A204.1 (cell line): Measurements from ENCODE around the gene JAG2.

ENCODE experiments used
- FAIRE-seq: peaks from 2 replicates; lab custom pipeline; 2012; peaks lifted over from hg19 to GRCh38; lab: Jason Lieb, UNC

The JAG2 gene

DNA sequence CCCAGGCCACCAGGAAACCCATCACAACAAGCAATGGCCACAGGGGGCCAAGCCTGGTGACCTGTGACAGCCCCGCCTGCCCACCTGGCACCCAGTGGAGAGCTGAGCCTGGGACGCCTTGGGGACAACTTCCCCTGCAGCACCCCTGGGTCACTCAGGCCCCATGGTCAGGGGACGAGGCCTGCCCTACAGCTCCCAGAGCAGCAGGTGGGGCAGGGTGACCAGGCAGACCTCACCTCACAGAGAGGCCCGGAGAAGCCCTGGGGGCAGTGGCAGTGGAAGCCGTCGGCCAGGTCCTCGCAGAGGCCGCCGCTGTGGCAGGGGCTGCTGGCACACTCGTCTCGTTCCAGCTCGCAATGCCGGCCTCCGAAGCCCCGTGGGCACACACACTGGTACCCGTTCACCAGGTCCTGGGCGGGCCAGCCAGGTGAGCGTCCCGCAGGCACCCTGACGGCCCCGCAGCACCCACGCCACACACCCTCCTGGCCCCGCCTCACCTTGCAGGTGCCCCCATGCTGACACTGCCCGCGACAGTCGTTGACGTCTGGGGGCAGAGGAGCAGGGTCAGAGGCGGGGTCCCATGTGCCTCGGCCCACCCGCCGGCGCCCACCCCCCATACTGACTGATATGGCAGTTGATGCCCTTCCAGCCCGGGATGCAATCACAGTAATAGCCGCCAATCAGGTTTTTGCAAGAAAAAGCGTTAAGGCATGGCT is 18.1 kb downstream of the JAG2 start:
- no peak for FAIRE-seq

DNA sequence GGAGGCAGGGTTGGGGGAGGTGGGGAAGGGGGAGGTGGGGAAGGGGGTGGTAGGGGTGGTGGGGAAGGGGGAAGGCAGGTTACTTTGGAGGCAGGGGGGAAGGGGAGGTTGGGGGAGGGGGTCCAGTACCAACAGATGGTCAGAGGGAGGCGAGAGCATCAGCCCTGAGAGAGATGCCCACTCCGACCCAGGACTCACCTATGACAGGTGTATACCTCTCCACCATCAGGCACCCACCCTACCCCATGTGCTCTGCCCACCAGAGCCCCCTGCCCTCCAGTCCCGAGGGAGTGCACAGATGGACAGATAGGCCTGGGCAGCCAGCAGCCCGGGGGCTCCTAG is 18.6 kb downstream of the JAG2 start:
- FAIRE-seq = no peak

DNA sequence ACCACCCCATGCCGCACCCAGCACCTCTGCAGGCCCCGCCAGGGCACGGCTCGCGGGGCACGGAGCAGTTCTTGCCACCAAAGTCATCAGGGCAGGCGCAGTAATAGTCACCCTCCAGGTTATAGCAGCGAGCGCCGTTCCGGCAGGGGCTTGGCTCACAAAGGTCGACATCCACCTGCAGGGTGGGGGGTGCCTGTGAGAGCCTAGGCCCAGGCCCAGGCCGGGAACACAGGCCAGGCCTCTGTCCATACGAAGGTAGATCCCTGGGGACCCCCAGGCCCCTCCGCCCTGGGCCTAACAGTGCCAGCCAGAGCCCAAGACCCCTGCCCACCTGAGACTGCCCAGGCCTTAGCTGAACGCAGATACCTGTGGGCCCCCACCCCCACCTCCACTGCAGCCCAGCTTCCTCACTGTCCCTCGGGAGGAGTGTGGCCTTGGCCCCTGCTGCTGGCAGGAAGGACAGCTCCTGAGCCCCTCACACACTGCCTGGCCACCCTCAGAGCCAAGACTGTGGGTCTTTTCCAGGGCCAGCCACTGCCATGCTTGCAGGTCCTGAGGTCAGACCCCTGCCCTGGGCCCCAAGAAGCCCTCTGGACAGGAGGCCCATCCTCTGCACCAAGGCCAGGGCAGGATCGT is 19.3 kb downstream of the JAG2 start:
- no peak for FAIRE-seq

DNA sequence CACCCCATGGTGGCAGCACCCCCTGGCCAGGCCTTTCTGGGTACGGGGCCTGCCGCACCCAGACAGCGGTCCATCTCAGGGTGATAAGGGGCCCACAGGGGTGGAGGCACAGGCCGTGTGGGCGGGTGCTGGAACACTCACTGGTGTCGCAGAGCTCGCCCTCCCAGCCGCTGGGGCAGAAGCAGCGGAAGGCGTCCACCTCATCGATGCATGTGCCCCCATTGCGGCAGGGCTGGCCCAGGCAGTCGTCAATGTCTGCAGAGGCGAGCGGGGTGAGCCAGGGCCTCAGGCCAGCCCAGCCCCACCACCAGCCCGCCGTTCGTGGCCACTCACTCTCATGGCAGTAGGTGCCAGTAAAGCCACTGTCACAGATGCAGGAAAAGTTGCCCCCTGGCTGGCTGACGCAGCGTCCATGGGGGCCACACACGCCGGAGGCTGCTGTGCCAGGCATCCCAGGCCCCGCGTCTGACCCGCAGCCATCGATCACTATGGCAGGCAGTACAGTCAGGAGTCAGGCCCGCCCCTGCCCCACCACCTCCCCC is 19.9 kb downstream of the JAG2 start:
- FAIRE-seq = no peak

DNA sequence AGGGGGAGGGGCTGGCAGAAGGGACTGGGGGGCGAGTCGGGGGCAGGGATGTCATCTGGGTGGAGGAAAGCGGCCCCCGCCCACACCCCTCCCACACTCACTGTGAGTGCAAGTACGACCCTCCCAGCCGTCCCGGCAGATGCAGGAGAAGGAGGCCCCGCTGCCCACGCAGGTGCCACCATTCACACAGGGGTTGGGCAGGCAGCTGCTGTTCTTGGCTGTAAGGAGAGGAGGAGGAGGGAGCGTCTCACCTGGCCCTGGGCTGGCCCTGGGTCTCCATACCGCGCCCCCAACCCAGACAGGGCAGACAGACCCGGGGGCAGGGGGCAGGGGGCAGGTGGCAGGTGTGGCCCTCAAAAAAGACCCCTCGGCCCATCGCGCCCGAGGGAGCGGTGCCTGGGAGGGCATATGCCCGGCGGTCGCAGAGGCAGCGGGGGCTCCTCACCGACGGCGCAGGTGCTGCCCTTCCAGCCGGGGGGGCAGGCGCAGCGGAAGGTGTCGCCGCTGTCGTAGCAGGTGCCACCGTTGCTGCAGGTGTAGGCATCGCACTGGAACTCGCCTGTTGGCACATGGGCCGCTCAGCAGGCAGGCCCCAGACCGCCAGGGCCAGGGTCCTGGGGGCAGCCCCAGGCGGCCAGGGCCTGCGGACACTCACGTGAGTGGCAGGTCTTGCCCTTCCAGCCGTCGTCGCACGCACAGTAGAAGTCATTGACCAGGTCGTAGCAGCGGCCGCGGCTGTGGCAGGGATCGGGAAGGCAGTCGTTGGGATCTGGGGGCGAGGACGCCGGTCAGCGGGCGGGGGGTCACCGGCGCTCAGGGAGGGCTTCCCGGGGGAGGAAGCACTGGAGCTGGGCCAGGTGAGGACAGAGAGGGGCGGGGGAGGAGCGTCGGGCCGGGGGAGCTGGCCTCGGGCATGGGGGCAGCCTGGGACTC is 20.6 kb downstream of the JAG2 start:
- FAIRE-seq = no peak

DNA sequence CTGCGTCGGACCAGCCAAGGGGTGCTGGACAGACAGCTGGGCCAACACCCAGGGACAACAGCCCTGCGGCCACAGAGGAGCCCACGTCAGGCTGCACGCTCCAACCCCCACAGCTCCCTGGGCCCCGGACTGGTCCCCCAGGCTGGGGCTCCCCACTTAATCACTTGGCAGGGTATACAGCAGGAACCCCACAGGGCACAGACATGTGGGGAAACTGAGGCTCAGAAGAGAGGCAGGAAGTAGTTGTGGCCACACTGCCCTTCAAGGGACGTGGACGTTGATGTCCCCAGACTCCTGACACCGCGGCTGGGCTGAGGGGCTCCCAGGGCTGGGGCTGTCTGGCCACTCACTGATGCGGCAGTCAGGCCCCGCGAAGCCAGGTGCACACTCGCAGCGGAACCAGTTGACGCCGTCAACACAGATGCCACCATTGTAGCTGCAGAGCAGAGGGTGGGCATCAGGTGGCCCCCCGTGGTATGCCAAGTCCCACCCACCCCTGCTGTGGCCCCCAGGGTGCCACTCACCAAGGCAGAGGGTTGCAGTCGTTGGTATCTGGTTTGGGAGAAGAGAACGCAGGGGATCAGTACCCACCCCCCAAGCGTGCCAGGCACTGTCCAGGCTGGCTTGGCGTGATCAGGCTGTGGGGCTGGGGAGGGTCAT is 21.5 kb downstream of the JAG2 start:
- FAIRE-seq = no peak

DNA sequence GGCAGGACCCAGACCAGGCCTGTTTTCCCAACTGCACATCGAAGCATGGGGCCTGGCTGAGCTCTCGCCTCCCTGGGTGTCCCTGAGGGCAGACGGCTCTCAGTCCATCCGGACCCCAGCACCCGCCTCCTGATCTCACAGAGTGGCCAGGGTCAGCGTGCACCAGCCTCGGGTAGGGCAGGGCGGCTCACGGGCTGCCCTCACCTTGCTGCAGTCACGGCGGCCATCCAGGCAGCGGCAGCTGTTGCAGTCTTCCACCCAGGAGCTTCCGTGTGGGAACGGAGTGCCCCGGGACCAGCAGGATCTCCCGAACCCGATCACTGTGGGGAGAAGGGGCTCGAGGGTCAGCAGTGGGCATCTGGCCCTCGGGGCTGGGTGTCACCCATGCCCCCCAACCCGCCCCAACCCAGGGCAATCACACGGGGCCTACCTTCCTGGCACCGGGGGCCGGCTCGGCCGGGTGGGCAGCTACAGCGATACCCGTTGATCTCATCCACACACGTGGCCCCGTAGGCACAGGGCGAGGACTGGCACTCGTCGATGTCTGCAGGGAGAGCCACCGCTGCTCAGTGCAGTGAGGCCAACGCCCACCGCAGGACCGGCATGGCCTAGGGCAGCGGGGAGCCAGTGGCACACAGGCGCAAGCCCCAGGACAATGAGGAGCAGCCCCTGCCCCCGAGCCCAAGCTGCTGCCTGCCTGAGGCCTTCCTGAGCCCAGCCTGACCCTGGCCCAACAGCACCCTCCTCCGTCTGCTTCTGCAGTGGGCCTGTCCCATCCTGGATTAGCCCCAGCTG is 22.2 kb downstream of the JAG2 start:
- no peak for FAIRE-seq

DNA sequence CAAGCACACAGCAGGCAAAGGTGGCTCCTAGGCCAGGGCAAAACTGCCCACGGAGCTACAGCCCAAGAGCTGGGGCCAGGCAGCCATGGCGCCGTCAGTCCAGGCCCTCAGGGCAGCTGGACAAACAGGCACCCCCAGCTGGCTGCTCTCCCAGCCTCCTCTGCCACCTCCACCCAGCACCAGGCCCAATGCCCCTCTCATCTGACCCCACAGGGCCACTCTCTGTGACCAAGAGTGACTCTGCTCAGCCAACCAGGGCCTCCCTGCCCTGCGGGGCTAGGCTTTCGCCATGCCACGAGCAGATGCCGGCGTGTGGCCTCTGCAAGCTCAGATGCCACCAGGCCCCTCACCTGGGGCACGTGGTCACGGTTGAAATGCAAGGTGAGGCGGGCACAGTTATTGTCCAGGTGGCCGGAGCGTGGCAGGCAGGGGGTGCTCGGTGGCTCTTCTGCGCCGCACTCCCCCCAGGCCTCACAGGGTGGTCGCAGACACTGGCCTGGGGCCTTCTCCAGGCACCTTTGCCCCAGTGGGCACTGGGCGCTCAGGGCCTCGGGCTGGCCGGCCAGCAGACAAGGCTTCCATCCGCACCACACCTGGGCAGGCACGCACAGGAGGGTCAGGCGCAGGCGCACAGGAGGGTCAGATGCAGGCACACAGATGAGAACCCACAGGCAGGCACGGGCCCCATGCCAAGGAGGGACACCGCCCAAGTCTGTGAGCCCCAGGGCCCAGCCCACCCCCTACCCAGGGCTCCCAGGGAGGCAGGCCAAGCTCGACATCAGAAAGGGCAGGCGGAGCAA is 23.0 kb downstream of the JAG2 start:
- no peak for FAIRE-seq

DNA sequence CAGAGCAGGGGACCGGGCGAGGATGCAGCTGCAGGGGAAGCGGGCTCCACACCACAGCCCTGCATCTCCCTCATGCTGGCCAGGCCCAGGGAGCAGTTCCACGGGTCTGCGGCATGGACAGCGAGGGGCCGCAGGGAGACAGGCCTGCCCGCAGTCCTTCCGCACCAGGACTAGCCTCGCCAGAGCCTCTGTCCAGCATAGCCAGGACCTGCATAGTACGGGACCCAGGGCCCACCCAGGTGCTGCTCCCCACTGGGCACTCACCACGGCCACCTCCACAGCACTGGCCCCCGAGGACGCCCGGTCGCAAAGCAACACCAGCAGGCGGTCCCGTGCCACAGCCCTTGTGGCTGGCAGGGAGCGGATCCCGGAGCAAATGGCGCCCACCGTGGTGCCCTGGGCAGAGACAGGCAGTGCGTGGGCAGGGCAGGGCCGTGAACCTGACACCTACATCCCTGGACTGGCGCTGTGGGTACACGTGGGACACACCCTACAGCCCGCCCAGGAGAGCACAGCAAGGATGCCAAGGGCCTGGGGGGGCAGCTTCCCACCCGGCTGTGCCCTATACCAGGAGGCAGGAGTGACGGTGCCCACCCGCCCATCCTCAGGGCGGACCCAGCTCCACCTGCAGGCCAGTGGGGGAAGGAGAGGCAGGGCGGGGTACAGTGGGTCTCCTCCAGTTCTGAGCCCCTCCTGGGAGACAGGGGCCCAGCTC is 23.8 kb downstream of the JAG2 start:
- no peak for FAIRE-seq

DNA sequence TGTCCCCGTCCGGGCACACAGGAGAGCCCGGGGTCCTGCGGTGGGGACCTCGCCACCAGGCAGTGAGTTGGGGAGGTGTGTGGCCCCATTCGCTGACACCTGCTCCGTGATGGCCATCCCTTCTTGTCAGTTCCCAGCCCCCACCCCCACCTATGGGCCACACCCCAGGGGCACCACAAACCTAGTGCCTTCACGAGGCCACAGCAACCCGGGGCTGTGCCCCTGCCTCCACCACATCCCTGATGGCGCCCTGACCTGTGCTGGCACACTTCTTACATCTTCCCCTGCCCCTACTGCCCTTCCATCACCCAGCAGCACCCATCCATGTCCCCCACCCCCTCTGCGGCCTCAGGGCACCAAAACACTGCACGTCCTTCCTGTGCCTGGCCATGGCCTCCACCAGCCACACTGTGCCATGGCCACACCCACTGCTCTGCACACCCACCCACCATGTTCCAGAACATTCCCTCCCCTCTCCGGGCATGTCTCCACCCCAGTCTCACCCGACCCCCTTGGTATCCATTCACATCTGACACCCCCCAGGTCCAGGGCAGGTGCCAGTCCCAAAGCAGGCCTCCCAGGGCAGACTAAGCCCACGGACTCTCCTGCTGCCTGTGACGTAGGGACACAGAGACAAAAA is 24.4 kb downstream of the JAG2 start:
- no peak for FAIRE-seq

DNA sequence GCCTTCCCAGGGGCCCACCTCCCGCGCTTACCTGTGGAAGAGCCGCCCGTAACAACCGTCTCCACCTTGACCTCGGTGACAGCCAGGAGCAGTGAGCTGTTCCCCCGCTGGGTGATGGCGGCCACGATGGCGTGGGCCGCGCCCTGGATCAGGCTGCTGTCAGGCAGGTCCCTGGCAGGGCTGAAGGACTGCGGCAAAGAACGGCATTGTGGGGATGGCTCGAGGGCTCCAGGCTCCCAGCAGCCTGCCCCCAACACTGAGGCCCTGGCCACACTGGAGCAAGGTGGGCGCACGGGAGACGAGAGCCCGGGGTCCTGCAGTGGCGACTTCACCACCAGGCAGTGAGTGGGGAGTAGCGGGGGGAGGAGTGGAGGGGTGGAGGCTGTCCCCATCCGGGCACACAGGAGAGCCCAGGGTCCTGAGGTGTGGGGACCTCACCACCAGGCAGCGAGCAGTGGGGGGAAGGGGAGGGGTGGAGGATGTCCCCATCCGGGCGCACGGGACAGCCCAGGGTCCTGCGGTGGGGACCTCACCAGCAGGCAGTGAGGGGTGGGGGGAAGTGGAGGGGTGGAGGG is 25.0 kb downstream of the JAG2 start:
- no peak for FAIRE-seq

DNA sequence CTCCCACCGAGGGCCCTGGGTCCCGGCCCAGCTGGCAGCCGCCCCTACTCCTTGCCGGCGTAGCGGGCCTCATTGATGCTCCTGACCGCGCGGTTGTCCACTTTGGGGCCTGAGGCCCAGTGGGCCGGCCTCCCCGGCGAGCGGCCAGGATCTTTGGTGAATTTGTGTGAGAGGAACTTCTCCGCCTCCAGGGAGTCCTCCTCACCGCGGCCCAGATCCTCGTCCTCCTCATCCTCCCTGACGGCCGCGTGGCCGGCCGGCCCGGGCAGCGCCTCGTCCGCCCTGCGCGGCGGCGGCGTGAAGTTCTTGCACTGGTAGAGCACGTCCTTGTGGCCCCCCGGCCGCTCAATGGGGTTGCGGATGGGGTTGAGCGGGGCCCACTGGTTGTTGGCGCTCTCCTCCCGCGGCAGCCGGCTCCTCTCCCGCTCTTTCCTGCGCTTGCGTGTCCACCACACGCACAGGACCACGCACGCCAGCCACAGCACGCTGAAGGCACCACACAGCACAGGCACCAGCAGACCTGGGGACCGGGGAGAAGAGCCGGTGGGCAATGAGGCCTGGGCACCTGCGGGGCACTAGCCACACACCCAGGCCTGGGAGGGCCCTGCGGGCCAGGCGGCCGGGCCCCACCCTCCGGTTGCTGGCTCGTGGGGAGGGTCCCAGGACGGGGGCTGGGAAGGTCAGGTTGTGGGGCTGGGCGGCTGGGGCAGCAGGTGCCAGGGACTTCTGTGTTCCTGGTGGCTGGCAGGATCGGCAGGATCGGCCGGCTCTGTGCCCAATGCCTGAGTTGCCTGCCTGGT is 25.7 kb downstream of the JAG2 start:
- no peak for FAIRE-seq

DNA sequence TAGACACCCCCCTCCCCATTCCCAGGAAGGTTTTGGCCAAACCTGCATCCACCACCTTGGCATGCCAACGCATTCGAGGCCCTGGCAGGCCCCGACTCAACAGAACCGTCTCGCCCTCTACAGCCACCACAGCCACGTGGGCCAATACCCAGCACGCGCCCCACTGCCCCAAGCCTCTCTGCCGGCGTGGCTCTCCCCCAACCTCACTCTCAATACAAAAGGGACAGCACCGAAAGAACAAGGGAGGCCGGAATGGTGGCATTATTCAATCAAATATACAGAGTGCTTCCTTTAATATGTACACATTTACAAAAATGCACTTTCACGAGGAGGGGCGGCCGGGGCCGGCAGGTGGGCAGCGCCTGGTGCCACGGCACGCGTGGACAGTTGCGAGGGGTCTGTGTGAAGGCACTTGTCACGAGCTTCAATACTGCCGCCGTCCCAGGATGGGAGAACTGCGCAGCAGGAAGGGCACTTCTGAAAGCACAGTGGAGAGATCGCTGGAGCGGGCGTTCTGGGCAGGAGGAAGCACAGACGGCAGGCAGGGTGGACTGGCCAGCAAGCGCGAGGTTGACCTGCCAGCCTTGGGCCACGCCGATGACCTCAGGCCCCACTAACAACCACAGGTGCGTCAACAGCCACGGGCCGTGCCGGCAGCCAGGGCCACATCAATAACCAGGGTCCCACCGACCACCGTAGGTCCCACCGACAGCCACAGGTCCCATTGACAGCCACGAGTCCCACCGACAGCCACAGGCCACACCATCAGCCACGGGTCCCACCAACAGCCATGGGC is 26.9 kb downstream of the JAG2 start:
- no peak for FAIRE-seq

DNA sequence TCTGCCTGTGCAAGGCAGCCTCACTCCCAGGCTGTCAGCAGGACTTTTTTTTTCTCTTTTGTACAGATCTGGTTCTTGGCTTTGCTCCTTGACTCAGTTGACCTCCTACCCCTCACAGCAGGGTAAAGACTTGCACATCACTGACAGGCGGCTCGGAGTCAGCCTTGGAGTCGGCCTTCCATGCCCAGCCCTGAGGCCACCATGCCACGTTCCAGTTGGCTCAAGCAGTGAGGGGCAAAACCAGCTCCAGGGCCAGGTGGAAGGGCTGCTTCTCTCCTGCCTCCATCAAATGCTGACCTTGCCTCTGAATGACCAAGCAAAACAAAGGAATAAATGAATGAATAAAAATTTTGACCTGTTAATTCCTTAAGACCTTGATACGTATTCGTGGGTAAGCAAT is 27.6 kb downstream of the JAG2 start:
- no peak for FAIRE-seq

DNA sequence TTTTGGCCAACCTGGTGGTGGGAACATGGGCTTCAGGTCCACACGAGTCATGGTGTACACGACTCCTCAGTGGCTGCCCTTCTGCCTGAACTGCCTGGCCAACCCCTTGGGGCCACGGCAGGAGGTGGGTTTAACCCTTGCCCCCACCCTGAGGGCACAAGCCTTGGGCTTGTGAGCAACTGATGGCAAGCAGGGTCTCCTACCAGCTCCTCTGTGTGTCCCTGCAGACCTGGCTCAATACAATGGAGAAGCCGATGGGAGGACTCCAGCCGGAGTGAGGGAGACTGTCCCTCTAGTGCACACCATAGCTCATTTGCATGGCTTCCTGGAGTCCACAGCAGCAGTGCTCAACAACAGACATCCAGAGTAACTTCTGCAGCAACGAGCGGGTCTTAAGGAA is 28.0 kb downstream of the JAG2 start:
- FAIRE-seq = no peak

DNA sequence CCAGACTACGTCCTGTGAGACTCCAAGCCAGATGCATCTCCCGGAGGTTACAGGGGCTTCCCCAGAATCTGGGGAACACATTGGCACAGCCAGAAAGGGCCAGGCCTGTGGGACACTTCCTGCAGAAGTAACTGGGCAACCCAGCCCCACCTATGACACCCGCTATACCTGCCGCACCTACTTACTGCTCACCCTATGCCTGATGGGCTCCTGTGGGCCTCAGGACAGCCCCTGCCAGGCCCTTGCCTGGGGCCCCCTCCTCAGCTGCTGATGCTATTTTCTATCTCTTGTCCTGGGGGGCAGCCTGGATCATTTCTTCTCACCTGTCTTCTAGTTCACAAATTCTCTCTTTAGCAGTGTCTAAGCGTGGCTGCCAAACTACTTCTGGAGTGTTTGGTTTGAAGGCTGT is 28.7 kb downstream of the JAG2 start:
- no peak for FAIRE-seq

DNA sequence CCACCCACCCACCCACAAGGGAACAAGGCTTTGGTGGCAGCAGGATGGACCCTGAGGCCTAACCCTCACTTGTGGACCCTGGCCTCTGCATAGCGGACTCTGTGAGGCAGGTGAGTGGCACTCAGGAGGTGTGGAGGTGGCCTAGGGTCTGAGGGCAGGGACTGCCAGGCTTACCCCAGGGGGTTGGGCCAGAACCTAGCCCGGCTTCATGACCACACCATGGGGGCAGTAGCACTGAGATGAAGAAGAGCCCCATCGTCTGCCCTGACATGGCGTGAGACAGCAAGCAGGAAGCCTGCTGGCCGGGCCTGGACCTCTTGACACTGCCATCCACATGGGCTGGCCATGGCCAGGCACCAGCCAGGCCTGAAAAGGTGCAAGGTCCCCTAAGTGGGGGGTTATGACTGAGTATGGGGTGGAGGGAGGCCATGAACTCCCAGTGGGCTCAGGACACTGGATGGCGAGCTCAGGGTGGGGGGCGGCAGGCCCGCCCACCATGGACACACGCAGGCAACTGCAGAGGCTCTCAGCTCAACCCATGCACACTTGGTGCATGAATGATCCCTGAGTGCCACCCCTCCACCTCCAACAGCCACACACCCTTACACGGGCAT is 29.3 kb downstream of the JAG2 start:
- FAIRE-seq = no peak
